RWPE1 (cell line): ENCODE measurements around the gene SND1.
"Not testable (repeated sequence)": the region's sequence is repeated elsewhere in the genome, so short reads cannot be mapped to it uniquely, and the experiment has no call there.

Experiments
- CTCF ChIA-PET: fragments of 350-600 bp; sonication (Branson Sonifier 250); formaldehyde crosslinking; extraction: SDS; loops from one replicate; lab custom pipeline; 2021; lab: Yijun Ruan, JAX
- POLR2A ChIA-PET: fragments of 400-600 bp; formaldehyde crosslinking; extraction: SDS; loops from one replicate; lab custom pipeline; 2020; ENCODE audit warnings: antibody characterized with exemption; ENCODE audit not compliant: low non-redundant PET; lab: Yijun Ruan, JAX
- DNase-seq: peaks from one replicate; pipeline ENCODE4 v3.0.0; 2012; ENCODE audit warnings: low spot score
- H3K27ac ChIP-seq: fragments of 450-650 bp; 2 replicates; pipeline ENCODE4 v1.5.1; 2017
- CTCF ChIP-seq: fragments of 450-650 bp; conservative IDR thresholded peaks from 2 replicates; pipeline ENCODE4 v1.5.1; 2017; ENCODE audit warnings: low read depth, mild to moderate bottlenecking

SND1 gene

GRCh38 chr7:127835679-127836078 is 183.7 kb downstream of the SND1 start:
- CTCF ChIA-PET: interaction anchor here (0.7 kb wide), 1 partner anchor 56 kb away, joined by 6 read pairs; no protein-coding TSS in a partner anchor
- POLR2A ChIA-PET: no interaction called here
- no peak for TF ChIP-seq CTCF
- no peak overlapping the region for H3K27ac ChIP-seq
- no peak for DNase-seq

GRCh38 chr7:127837816-127838410 is 185.9 kb downstream of the SND1 start:
- POLR2A ChIA-PET, DNase-seq, CTCF ChIA-PET, H3K27ac ChIP-seq: not testable (repeated sequence)

- POLR2A ChIA-PET: no interaction called here
- CTCF ChIA-PET: no interaction called here
- DNase-seq: no peak
- H3K27ac ChIP-seq: no peak overlapping the region
- no peak for TF ChIP-seq CTCF
Observed at GRCh38 chr7:127838816-127839415, 186.9 kb downstream of the SND1 start.

GRCh38 chr7:127840226-127840951 is 188.4 kb downstream of the SND1 start:
- ChIA-PET POLR2A (no interaction called here), CTCF (no interaction called here)
- H3K27ac ChIP-seq: no peak overlapping the region
- no peak for DNase-seq
- no peak for TF ChIP-seq CTCF

GRCh38 chr7:127844165-127844564 is 192.2 kb downstream of the SND1 start:
- no peak overlapping the region for H3K27ac ChIP-seq
- ChIA-PET CTCF (no interaction called here), POLR2A (no interaction called here)
- no peak for DNase-seq
- TF ChIP-seq CTCF: no peak

GRCh38 chr7:127844707-127845331 is 192.8 kb downstream of the SND1 start:
- no peak for TF ChIP-seq CTCF
- ChIA-PET CTCF (no interaction called here), POLR2A (no interaction called here)
- no peak overlapping the region for H3K27ac ChIP-seq
- no peak for DNase-seq
